HG02870 (cell line): ENCODE results near the gene RCAN2.

Source experiments
- ATAC-seq: cut with Tn5 transposase; IDR thresholded peaks from one replicate; pipeline ENCODE4 v1.9.1; 2021; ENCODE audit warnings: mild to moderate bottlenecking, moderate library complexity; ENCODE audit not compliant: unreplicated experiment

The RCAN2 gene

GRCh38 chr6:46175446-46175845 lies 315.8 kb downstream of the RCAN2 start:
- ATAC-seq, result peak; percentile 78

GRCh38 chr6:46174904-46175303 lies 316.3 kb downstream of the RCAN2 start:
- no peak for ATAC-seq

GRCh38 chr6:46172176-46172575 lies 319.1 kb downstream of the RCAN2 start:
- no peak for ATAC-seq
